Mesenteric fat pad (tissue), 1 donor: Measurements from ENCODE around the gene PDZD7. TPM values are rescaled to one million over a fixed set of nuclear protein-coding genes. Genes with fewer than 3 reads are reported as not detected.
"Not testable (repeated sequence)": the region's sequence is repeated elsewhere in the genome, so short reads cannot be mapped to it uniquely, and the experiment has no call there.

Source experiments
- DNase-seq: peaks from one replicate; pipeline ENCODE4 v3.0.0-alpha.2; 2020; ENCODE audit warnings: low spot score
- total RNA-seq: library from RNA; stranded (reverse); fragmentation: NEBNext Ultra II Directional; extraction: Animal tissue kit (Norgen Biotek cat#: 25700); gene quantifications from one replicate; pipeline ENCODE4 v1.2.1, GENCODE V29; 2021
- donor health status: DM: yes; HTN: yes; CAD: no.

PDZD7 gene
- total RNA-seq, 1 donor from 2014 or later = 0.55 TPM

DNA sequence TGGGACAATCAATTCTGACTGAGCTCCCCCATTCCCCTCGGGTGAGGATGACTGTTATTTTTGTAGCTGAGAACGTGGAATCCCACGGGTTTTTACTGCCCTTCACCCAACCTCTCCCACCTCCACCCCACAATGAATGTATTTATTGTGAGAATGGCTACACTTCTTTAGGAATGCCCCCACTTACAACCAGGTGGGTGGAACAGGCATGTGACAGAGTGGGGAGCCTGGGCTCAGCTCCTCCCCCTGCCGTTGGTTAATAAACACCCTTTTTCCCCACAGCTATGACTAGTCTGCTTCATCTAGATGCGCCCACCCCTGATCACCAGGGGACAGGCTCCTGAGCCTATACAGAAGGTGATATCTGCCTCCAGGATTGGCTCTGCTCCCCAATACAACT, 45.6 kb downstream of the PDZD7 start:
- no peak for DNase-seq

DNA sequence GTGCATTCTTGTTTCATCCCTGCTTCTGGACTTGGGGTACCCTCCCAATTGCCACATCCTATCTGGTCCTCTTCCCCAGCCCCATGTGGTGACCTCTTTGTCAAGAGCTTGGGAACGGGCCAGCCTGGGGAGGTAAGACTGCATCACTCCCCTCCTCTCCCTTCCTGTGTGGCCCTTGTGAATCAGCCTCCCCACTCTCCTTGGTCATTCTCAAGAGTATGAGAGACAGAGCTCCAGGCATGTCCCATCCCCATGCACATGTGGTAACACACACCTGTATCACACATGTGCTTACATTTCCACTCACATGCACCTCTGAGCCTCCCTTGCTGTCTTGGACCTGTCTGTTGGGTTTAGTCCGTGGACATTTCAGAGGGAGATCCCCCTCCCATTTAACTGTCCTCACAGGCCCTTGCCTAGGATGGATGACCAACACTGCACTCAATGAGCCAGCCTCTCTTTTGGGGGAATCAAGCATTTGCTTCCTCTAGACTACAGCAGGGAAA, 46.2 kb downstream of the PDZD7 start:
- peak; percentile 72 for DNase-seq

DNA sequence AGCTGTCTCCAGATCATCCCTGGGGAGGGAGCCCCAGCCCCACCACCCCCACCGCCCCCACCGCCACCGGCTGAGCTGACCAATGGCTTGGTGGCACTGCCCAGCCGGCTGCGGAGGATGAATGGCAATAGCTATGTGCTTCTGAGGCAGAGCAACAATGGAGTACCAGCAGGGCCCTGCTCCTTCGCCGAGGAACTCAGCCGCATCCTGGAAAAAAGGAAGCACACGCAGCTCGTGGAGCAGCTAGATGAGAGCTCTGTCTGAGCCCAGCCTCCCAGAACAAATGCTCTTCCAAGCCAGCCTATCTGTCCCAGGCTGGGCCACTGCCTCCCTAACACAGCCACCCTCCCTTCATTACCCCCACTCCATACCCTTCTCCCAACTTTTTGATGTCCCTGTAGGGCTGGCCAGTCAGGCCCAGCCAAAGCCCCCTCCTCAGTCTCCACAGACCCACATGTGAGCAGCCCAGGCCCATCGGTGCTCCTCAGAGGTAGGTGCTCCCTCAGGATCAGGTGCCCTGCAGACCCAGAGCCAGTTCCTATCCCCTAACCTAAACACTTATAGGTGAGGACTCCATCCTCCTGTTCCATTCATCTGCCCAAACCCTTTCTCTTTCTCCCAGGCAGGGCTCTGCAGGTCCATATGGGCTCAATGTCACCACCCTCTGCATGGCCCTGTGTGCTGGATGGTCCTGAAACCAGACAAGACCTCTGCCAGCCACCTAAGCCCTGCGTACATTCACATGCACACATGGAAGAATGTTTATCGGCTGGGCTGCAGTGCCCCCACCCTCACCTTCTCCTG, 46.9 kb downstream of the PDZD7 start:
- peak; percentile 77 for DNase-seq

DNA sequence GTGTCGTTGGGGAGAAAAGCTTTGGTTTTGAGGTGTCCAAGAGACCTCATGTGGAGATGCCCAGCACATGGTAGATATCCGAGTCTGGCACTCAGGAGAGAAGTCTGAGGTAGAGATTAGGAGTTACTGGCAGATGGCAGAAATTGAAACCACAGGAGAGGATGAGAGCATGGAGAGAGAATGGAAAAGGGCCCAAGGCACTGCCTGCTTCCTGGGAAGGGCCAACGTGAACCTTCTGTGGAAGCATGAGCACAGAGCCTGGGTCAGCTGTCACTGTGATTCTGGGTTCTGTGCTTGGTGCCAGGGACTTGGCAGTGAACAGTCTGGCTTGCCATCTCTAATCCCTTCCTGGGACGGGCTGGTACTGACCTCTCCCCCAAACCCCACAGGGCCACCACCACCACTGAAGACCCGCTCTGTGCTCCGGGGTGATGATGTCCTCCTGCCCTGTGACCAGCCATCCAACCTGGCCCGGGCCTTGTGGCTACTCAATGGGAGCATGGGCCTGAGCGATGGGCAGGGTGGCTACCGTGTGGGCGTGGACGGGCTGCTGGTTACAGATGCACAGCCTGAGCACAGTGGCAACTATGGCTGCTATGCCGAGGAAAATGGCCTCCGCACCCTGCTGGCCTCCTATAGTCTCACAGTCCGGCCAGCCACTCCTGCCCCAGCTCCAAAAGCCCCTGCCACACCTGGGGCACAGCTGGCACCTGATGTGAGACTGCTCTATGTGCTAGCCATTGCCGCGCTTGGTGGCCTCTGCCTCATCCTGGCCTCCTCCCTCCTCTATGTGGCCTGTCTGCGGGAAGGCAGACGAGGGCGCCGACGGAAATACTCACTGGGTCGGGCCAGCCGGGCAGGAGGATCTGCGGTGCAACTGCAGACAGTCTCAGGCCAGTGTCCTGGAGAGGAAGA, 47.8 kb downstream of the PDZD7 start:
- peak; percentile 89 for DNase-seq

DNA sequence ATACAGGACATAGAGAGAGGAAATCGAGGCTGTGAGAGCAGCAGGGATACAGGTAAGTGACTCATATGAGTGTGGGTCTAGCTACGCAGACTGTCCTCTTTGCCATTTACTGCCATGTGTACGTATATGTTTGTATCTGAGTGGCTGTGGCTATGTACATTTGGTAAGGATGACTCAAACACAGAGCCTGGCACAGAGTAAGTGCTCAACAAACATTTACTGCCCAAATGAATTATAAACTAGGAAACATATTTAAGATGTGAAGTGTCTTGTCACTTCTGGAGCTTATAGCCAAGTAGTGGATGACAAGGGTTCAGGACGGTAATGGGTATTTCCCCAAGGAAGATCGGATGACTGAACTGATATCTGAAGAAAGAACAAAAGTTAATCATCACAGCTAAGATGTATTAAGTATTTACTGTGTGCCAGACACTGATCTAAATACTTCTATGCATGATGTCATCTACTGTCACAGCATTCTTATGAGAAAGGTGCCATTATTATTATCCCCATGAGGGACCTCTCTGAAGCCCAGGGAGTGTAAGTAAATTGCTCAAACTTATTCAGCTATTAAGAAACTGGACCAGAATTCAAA, 49.7 kb downstream of the PDZD7 start:
- DNase-seq = no peak

DNA sequence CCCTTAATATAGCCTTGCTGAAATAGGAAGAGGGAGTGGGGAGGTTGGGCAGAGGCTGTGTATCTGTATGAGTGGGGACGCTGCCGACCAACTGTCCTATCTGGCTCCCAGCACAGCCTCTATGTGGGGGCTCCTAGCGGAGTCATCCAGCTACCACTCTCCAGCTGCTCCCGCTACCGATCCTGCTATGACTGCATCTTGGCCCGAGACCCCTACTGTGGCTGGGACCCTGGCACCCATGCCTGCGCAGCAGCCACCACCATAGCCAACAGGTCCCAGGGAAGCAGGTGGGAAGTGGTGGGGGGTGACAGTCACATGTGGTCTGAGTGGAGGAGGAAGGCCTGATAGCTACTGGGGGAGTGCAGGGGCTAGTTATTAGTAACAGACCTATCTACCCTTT, 50.2 kb downstream of the PDZD7 start:
- DNase-seq = peak; percentile 68

DNA sequence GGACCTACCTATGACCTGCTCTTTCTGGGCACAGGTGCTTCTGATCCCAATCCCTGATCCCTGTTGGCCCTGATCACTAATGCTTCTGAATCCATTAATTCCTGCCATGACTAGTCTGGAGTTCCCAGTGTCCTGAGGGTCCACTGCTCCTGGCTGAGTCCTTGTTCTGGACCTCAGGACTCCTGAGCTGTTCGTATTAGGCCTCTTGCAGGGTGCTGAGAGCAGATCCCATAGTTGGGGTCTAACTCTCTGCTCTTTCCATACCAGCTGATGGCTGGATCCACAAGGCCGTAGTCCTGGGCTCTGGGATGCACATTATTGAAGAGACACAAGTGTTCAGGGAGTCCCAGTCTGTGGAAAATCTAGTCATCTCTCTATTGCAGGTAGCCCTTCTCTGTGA, 50.6 kb downstream of the PDZD7 start:
- DNase-seq = no peak

DNA sequence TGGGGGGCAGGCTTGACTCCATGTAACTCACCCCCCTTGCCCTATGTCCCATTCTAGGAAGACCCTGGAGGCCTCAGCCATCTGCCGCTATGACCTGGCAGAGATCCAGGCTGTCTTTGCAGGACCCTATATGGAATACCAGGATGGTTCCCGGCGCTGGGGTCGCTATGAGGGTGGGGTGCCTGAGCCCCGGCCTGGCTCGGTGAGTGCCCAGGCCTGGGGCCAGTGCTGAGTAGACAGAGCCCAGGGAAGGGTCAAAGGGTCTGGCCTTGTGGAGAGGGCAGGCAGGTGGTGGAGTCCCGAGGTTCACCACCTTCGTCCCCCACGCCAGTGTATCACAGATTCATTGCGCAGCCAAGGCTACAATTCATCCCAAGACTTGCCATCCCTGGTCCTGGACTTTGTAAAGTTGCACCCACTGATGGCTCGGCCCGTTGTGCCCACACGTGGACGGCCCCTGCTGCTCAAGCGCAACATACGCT, 51.1 kb downstream of the PDZD7 start:
- DNase-seq = peak; percentile 67

DNA sequence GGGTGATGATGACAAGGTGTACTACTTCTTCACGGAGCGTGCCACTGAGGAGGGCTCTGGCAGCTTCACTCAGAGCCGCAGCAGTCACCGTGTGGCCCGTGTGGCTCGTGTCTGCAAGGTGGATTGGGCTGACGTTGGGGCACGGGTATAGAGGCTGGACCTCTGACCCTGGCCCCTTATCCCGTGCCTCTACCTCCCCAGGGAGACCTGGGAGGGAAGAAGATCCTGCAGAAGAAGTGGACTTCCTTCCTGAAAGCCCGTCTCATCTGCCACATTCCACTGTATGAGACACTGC, 52.1 kb downstream of the PDZD7 start:
- DNase-seq = peak; percentile 59

DNA sequence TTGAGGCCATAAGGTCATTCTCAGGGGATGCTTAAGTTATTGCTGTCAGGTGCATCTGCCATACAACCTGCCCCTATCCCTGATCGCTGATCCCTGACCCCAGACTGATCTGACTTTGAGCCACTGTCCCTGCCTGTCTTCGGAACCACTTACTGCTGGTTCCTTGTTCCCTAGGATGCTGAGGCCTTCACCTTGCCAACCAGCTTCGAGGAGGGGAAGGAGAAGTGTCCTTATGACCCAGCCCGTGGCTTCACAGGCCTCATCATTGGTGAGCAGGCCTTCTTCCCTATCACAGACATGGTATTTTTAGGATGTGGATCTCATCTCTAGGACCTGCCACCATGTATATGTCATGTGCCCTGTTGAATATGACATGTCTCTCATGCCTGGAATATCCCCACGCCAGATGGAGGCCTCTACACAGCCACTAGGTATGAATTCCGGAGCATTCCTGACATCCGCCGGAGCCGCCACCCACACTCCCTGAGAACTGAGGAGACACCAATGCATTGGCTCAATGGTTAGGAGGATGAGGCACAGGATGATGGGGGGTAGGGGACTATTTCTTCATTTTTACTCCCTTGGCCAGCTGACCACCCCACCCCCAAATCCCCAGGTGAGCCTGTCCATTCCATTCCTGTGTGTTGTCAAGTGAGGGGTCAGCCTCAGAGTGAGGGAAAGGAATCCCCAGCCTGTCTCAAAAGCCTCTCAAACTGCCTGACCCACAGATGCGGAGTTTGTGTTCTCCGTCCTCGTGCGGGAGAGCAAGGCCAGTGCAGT, 52.6 kb downstream of the PDZD7 start:
- peak; percentile 76 for DNase-seq

DNA sequence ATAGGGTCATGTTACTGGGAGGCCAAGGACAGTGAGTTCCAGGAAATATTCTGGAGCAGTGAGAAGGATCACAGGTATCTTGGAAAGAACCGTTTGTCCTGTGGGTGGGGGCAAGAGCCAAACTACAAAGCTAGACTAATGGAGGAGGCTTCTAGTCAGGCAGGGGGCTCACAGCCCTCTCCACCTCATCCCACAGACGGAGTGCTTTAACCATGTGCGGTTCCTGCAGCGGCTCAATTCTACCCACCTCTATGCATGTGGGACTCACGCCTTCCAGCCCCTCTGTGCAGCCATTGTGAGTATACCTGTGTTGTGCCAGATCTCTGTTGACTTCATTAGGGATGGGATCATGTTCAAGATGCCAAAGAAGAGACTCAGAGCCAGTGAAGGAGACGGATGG, 53.5 kb downstream of the PDZD7 start:
- peak; percentile 49 for DNase-seq

DNA sequence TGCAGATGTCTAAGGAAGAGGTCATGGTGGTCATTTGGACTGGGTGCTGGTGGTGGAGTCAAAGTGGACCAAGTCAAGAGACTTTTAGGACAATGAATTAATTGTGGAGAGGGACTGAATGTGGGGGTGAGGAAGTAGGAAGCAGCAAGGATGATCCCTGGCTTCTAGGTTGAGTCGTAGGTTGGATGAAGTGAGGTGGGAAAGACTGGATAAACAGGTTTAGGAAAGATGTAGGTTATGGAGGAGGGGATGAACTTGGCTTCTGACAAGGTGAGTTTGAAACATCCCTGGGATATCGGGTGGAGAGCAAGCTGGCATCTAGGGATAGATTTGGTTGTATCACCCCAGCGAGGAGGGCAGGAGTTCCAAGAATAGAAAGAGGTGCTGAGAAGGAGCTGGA, 54.0 kb downstream of the PDZD7 start:
- DNase-seq = peak; percentile 24

DNA sequence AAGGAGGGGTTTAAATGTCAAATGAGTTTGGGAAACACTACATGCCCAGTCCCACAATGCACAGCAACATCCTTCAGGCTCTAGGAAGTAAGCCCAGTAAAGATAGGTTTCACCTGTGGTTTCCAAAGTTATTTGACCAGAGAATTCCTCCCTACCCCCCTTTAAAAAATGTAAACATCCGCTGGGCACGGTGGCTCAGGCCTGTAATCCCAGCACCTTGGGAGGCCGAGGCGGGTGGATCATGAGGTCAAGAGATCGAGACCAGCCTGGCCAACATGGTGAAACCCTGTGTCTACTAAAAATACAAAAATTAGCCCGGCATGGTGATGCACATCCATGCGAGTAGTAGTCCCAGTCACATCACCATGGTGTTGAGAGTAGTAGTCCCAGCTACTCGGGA, 55.5 kb downstream of the PDZD7 start:
- DNase-seq = not testable (repeated sequence)

DNA sequence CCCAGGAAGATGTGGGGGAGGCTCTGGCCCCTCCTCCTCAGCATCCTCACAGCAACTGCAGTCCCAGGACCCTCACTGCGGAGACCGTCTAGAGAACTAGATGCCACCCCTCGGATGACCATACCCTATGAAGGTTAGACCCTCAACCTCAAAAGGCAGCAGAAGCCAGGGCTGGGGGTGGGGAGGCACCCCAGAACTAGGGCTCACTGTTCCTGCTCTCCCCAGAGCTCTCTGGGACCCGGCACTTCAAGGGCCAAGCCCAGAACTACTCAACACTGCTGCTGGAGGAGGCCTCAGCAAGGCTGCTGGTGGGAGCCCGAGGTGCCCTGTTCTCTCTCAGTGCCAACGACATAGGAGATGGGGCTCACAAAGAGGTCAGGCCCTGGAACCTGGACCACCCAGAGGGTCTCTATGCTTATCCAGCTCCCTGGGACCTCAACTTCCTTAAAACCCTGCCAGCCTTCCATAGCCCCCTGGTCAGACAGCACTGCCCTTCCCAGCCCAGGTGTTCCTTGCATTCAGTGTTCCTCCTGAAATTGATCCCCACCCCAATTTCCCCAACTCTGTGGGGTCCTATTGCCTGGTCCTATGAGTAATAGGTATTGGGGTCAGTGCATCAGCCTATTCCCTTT, 57.9 kb downstream of the PDZD7 start:
- peak; percentile 72 for DNase-seq

DNA sequence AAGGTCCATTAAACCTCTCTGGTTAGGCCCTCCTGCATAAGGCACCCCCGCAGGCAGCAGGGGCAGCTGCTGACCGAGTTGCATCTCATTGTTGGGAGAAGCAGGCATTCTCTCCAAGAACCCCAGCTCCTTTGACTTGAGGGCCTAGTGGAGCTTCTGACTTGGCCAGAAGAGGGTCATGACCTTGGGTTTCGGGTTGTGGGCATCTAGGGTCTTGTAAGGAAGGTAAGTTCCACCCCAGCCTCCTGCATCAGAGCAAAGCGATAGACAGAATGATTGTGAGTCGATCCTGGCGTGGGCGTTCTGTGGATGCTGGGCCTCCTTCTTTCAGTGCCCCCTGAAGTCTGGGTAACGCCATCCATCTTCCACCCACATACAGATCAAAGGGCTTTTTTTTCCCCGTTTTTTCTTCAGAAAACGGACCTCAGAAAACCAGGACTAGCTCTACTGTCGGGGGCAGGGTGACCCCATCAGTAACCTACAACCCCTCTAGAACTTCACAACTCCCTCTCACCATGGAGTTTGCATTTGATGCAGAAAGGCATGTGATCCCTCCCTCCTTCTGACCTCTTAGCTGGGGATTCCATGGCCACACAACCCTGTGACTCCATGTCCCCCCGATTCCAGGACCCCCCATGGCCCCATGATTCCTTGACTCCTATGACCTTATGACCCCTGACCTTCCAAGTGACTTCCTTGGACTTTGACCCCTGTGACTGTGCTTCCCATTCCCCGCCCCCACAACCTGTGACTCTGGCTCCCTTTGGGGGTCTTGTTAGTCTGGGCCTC, 58.6 kb downstream of the PDZD7 start:
- DNase-seq = peak; percentile 72

DNA sequence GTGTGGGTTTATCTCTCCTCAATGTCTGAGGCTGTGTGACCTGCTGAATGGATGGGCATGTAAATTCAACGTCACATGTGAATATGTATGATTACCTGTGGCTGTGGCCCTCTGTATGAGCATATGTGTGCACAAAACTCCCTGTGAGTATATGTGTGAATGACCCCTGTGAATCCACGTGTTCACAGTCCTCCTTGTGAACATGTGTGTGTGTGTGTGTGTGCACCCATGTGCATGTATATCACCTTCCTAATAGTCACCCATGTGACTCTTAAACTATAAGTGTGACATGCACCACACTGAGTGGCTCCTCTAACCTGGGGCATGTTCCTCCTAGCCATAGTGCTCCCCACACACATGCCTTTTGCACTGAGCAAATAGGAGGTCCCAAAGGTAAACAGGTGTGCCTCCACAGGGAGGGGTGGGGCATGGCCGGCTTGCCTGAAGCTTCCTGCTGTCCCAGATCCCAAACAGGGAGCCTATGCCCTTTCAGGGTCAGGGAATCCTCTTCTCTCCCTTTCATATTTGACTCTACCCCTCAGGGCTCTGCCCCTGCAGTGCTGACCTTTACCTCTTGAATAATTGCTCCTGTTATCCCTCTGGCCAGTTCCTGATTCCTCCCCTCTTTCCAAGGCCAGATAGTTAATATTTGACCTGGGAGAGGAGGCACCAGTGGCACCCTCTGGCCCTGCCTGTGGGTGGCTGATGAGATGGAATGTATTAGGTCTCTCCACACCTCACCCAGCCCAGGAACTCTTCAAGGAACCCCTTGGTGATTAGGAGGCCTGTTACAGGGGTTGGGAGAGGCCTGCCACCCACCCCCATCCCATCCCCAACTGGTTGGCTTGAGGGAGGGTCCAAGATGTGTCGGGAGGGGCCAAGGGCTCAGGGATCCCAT, 59.8 kb downstream of the PDZD7 start:
- DNase-seq = peak; percentile 65

DNA sequence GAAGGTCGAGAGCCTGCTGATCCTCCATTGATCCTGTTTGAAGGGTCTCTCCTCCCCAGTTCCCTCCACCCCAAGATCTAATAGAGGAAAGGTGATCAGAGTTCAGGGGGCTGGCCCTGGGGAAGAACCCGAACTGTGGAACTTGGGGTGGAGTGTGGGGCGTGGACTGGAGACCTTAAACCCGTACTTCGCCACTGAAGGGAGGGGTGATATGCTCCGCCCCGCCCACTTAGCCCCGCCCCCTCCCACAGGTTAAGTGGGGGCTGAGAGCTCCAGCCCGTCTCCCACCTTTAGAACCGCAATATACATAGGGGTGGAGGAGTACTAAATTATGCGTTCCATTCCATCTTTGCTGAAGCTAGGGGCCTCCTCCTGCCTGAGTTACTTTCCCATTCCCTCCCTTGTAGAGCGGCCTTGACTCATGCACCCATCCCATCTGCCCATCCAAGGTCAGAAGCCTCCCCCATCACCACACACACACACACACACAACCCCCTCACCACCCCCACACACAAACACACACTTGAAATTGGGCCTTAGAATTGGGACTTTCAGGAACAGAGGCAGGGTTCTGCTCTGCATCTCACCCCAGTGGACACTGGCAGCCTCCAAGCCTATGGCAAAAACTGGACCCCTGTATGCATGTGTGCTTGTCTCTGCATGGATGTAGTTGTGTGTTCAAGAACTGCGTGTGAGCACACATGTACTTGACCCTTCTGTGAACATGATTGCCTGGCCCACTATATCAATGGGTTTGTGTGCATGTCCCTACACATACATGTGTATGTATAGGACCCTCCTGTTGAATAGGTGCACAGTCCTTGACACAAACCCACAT, 60.6 kb downstream of the PDZD7 start:
- DNase-seq = peak; percentile 84
